Stimulated activated CD4-positive, alpha-beta T cell treated with anti-CD3 and anti-CD28 coated beads, Interleukin-12 subunit alpha, Interleukin-12 subunit beta, amount 100 ng/mL, for 4 hours (primary cell): Measurements from ENCODE around the gene MGAT5.

Experiments used
- DNase-seq: peaks from one replicate; pipeline ENCODE4 v3.0.0-alpha.2; 2020

Gene MGAT5

GRCh38 chr2:134489732-134490384 is 236.0 kb downstream of the MGAT5 start:
- DNase-seq = no peak

- no peak for DNase-seq
These were observed 236.7 kb downstream of the MGAT5 start for GRCh38 chr2:134490559-134490958.

- no peak for DNase-seq
These were observed 237.2 kb downstream of the MGAT5 start for GRCh38 chr2:134491022-134491421.

GRCh38 chr2:134491771-134492441 is 238.0 kb downstream of the MGAT5 start:
- no peak for DNase-seq

GRCh38 chr2:134493797-134494196 is 239.9 kb downstream of the MGAT5 start:
- no peak for DNase-seq

- DNase-seq = no peak
These were observed 244.8 kb downstream of the MGAT5 start for GRCh38 chr2:134498654-134499053.

GRCh38 chr2:134499307-134499926 is 245.5 kb downstream of the MGAT5 start:
- DNase-seq = no peak

GRCh38 chr2:134500211-134500935 is 246.5 kb downstream of the MGAT5 start:
- DNase-seq = no peak

GRCh38 chr2:134501476-134502091 is 247.7 kb downstream of the MGAT5 start:
- DNase-seq = no peak

GRCh38 chr2:134502104-134502503 is 248.2 kb downstream of the MGAT5 start:
- no peak for DNase-seq
